ENCODE measurements around the gene CD53. TPM values are rescaled to one million over a fixed set of nuclear protein-coding genes. Genes with fewer than 3 reads are reported as not detected.

The CD53 gene
- total RNA-seq, 1 donor from 2014 or later: not detected

- DNase-seq (ENCODE audit: low read depth): no peak
- no peak for TF ChIP-seq CTCF (conservative IDR thresholded peaks at IDR 0.05; ENCODE audit: low read depth, low read length)
- no peak overlapping the region for H3K4me3 ChIP-seq (ENCODE audit: low read depth, low read length)
These were observed 15.1 kb downstream of the CD53 start for GRCh38 chr1:110888049-110888448.

- no peak overlapping the region for H3K4me3 ChIP-seq (ENCODE audit: low read depth, low read length)
- no peak for DNase-seq (ENCODE audit: low read depth)
- TF ChIP-seq CTCF (conservative IDR thresholded peaks at IDR 0.05; ENCODE audit: low read depth, low read length): no peak
These were observed 15.7 kb downstream of the CD53 start for GRCh38 chr1:110888641-110889040.

- no peak for DNase-seq (ENCODE audit: low read depth)
- no peak for TF ChIP-seq CTCF (conservative IDR thresholded peaks at IDR 0.05; ENCODE audit: low read depth, low read length)
These were observed 17.7 kb downstream of the CD53 start for GRCh38 chr1:110890474-110891196.

GRCh38 chr1:110893908-110894490 is 21.1 kb downstream of the CD53 start:
- no peak for DNase-seq (ENCODE audit: low read depth)
- no peak for TF ChIP-seq CTCF (conservative IDR thresholded peaks at IDR 0.05; ENCODE audit: low read depth, low read length)
- H3K4me3 ChIP-seq (ENCODE audit: low read depth, low read length): no peak overlapping the region

More at GRCh38 chr1:110890474-110891196, 17.7 kb downstream of the CD53 start:
- no peak overlapping the region for H3K4me3 ChIP-seq (ENCODE audit: low read depth, low read length)

GRCh38 chr1:110896090-110896489 is 23.1 kb downstream of the CD53 start:
- DNase-seq (ENCODE audit: low read depth): no peak
- no peak for TF ChIP-seq CTCF (conservative IDR thresholded peaks at IDR 0.05; ENCODE audit: low read depth, low read length)
- H3K4me3 ChIP-seq (ENCODE audit: low read depth, low read length): no peak overlapping the region

DNA sequence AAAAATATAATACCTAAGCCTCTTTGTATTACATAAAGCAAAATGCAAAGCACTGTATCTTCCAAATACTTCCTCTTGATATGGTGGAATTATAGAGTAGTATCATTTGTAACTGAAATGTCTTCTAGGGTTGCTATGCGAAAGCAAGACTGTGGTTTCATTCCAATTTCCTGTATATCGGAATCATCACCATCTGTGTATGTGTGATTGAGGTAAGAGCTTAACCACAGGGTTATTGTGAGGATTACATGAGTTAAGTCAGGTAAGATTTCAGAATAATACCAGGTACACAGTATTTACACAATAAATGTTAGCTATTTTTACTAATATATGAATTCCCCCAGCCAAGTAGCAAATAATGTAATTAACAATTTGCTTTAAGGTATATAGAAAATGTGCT is 24.7 kb downstream of the CD53 start:
- DNase-seq (ENCODE audit: low read depth): no peak
- H3K4me3 ChIP-seq (ENCODE audit: low read depth, low read length): no peak overlapping the region
- TF ChIP-seq CTCF (conservative IDR thresholded peaks at IDR 0.05; ENCODE audit: low read depth, low read length): no peak
